HG03025 (cell line): ENCODE results near the gene ZDHHC7.
"Not testable (repeated sequence)": the region's sequence is repeated elsewhere in the genome, so short reads cannot be mapped to it uniquely, and the experiment has no call there.

Experiments used
- ATAC-seq: cut with Tn5 transposase; IDR thresholded peaks from one replicate; pipeline ENCODE4 v1.9.1; 2021; ENCODE audit warnings: mild to moderate bottlenecking, moderate library complexity; ENCODE audit not compliant: unreplicated experiment, low FRiP score

ZDHHC7 gene

DNA sequence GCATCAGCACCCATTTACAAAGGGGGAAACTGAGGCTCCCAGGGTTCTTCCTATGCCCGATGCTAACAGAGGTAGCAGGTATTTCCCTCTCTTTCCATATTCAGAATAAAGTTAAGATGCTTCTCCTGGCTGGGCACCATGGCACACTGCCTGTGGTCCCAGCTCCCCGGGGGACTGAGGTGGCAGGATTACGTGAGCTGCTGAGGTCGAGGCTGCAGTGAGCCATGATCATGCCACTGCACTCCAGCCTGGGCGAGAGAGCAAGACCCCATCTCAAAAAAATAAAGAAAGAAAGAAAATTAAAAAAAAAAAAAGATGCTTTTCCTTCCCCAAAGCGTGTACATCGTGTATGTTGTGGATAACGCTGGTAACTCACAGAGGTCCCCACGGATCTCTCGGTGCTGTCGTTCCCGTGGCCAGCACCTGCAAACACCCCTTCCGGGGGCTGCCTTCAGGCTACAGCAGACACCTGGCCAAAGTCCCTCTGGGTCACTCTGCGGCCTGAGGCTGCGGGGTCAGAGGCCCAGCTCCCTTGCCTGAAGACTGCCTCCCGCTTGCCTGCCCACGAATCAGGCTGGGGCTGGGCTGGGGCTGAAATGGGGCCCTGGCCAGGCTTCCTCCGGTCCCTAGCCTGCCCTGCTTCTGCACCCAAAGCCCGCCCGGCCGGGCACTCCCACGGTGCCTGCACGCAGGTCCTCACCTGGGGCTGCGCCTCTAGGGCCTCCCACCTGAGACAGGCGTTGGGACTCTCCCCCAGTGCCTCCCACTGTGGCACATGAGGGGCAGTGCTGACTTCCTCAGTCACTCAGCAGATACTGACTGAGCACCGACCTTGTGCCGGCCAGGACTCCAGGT lies 63.1 kb downstream of the ZDHHC7 start:
- ATAC-seq, result no peak

DNA sequence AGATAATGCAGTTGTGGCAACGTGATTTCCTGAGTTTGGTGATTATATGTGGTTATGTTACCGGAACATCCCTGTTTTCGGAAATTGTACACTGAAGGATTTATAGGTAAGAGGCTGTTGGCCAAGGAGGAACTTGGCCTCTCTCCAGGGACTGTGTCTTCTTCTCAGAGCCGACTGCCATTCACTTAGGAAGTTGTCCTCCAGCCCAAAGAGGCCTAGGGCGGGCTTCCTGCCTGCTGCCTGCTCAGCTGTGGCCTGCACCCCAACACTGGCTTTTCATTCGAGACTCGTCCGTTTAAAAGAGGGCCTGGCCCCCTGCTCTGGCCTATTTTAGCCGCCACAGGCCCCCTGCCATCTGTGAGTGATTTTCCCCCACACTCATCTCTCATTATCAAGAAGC lies 64.3 kb downstream of the ZDHHC7 start:
- ATAC-seq, result no peak

- no peak for ATAC-seq
Measured at GRCh38 chr16:84943620-84944019, 67.7 kb downstream of the ZDHHC7 start.

GRCh38 chr16:84942786-84943185 lies 68.5 kb downstream of the ZDHHC7 start:
- ATAC-seq, result no peak

GRCh38 chr16:84941921-84942320 lies 69.4 kb downstream of the ZDHHC7 start:
- ATAC-seq, result no peak

DNA sequence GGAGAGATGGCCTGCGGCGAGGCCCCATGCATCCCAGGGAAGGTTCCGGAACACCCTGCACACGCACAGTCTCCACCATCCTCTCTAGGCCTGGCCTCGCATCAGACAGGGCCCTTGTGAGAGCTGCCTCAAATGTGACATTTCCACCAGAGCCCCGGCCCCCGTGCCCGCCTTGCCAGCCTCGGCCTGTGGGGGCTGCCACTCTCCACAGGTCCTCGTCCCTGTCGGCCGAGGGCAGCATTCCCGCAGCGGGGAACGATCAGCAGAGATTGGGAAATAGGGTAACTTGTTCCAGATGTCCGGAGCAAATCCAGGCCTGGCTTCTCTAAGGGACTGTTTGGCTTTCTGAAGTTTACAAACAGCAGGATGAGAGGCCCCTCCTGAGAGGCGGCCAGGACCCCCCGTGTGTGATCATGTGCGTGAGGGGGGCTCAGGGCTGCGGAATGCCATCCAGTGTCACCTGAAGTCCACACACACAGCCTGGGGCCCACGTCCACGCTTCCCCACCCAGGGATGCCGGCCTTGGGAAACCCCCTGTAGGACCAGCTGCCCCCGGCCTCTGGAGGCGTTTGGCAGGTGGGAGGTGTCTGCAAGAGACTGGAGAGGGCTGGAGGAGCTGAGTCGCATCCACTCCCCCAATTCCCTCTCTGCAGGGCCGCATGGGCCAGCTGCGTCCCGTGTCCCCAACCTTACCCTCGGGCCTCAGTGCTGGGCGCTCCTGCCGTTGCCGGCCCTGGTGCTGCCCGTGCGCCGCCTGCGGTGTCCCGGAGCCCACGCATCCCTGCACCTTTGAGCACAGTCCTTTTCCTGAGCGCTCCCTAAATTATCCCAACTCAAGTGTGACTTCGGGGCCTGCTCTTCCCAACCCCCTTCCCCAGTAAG lies 70.4 kb downstream of the ZDHHC7 start:
- no peak for ATAC-seq

DNA sequence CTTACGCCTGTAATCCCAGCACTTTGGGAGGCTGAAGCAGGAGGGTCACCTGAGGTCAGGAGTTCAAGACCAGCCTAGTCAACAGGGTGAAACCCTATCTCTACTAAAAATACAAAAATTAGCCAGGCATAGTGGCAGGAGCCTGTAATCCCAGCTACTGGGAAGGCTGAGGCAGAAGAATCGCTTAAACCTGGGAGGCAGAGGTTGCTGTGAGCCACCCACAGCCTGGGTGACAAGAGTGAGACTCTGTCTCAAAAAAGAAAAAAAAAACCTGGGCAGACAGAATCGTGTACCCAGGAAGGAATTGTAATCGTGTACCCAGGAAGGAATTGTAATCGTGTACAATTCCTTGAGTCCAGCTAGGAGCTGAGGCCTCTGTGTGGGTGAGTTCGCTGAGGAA lies 72.7 kb downstream of the ZDHHC7 start:
- not testable (repeated sequence) for ATAC-seq

DNA sequence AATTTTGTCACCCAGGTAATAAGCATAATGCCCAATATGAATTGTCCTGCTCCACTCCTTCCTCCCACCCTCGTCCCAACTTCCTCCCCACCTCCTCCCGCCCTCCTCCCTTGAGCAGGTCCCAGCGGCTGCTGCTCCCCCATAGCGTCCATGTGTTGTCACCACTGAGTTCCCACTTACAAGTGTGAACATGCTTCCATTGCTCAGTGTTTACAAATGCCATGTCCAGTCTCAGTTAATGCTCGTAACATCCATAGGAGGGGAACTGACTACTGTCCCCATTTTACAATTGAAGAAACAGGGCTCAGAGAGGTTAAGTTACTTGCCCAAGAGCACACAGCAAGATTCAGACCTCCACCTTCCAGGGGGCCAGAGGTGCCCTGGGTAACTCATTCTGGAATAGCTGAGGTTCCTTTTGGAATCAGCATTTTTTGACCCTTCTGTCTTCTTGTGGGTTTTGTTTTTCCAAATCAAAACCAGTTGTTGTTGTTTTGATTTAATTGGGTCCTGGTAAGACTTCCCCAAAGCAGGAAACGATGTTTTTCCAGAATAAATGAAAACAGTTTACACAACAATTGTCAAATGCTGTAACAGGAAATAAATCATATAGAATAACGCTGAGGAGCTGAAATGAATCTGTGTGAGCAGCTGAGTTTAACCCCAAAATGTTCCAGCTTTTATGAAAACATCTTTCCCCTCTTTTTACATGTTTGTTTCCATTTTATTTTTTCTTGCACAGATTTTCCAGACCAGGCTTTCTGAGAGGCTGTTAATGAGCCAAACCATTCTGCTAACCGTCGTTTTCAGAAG lies 73.9 kb downstream of the ZDHHC7 start:
- no peak for ATAC-seq

- no peak for ATAC-seq
Measured at GRCh38 chr16:84933774-84934631, 77.3 kb downstream of the ZDHHC7 start.

DNA sequence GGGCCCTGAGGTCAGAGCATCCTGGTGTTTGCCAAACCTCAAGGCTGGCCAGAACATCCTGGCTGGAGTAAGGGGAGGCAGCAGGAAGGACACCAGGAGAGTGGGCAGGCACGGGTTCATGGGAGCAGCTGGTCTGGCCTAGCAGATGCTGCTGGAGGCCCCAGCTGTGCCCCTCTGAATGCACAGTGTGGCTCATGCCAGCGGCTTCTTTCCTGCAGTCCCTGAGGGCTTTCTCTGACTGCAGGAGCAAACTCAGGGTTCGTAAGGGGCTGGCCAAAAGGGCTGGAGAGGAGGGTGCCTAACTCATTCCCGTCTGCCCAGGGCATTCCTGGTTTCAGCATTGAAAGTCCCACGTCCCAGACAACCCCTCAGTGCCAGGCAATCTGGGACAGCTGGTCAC lies 78.7 kb downstream of the ZDHHC7 start:
- no peak for ATAC-seq

GRCh38 chr16:84931506-84931905 lies 79.8 kb downstream of the ZDHHC7 start:
- no peak for ATAC-seq

DNA sequence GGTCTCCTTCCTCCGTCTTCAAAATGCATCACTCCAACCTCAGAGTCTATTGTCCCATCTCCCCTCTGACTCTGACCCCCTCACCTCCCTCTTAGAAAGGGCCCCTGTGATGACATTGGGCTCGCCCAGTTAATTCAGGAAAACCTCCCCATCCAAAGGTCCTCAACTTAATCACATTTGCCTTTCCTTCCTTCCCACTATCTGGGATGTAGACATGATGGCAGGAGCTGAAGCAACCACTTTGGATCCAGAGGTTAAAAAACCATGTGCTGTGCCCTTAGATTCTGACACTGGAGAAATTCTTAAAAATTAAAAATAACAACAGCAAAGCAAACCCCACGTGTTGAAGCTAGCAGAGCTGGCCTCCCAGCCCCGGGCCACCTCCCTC lies 80.2 kb downstream of the ZDHHC7 start:
- ATAC-seq, result no peak

GRCh38 chr16:84930298-84931106 lies 80.8 kb downstream of the ZDHHC7 start:
- no peak for ATAC-seq

- no peak for ATAC-seq
Measured at GRCh38 chr16:84929421-84930297, 81.7 kb downstream of the ZDHHC7 start.

DNA sequence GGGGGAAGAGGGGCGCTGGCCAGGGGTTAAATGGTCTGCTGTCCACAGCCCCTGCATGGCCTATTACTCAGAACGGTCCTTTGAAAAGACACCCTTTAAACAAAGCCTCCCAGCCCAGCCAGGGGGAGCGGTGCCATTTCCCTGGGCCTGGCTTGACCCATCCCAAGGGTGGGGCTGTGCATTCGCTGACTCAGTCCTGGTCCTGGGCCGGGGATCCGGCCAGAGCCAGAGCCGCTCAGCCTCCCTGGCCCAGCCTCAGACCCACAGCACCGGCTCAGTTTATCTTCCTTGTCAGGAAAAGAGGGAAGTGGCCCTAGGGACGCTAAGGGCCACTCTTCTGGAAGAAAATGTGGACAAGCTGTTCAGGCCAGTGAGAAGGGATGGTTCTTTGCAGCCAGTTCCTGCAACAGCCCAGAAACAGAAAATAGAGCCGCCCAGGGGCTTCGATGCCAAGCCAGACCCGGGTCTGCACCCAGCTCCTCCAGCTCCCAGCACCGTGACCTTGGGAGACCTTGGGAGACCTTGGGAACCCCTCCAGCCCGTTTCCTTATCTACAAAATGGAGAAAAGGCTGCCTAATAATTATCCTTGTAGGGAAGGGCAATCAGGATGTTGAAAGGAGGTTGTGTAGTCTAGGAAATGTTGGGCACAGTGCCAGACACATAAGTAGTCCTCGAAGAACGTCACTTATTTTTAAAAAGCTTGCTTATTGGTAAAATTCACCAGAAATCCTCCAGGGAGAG lies 82.5 kb downstream of the ZDHHC7 start:
- ATAC-seq, result no peak

- no peak for ATAC-seq
Measured at GRCh38 chr16:84927621-84928591, 83.4 kb downstream of the ZDHHC7 start.
